Lower leg skin (tissue), 3 donors: ENCODE data around the gene FPGS.

ENCODE experiments used
- CTCF ChIP-seq, 3 donors: fragments of 450-650 bp; IDR thresholded peaks; one replicate each; pipeline ENCODE4 v1.5.1; 2016; ENCODE audit warnings: antibody characterized with exemption in 3 of 3, mild to moderate bottlenecking in 3 of 3, moderate library complexity in 2 of 3
- POLR2A ChIP-seq, 2 donors: fragments of 450-650 bp; IDR thresholded peaks; one replicate each; pipeline ENCODE4 v1.6.1; 2016 to 2017; ENCODE audit warnings: antibody characterized with exemption in 2 of 2, mild to moderate bottlenecking in 1 of 2, moderate library complexity in 1 of 2

GRCh38 chr9:127856729-127857116 is 54.0 kb downstream of the FPGS start:
- TF ChIP-seq POLR2A (IDR thresholded peaks at IDR 0.05) (no peak), CTCF (IDR thresholded peaks at IDR 0.05) (no peak)
